Measurements from ENCODE around the gene DHRSX.

The DHRSX gene

GRCh38 chrX:2486476-2487133, 14.2 kb downstream of the DHRSX start:
- no peak overlapping the region for H3K4me3 ChIP-seq (ENCODE audit: low read depth, low read length)
- POLR2A ChIA-PET: no interaction called here
- no peak for TF ChIP-seq ZBTB7A (tag by site-specific recombination; IDR thresholded peaks at IDR 0.05; ENCODE audit: low read depth)
- no peak for TF ChIP-seq EGR2 (tag by site-specific recombination; IDR thresholded peaks at IDR 0.05; ENCODE audit: low read depth)
- TF ChIP-seq ZSCAN4 (tag by site-specific recombination; IDR thresholded peaks at IDR 0.05): no peak
- TF ChIP-seq ZNF157 (tag by site-specific recombination; IDR thresholded peaks at IDR 0.05): no peak
- no peak for TF ChIP-seq ZNF239 (tag by site-specific recombination; IDR thresholded peaks at IDR 0.05)
- TF ChIP-seq ZSCAN30 (tag by site-specific recombination; IDR thresholded peaks at IDR 0.05): no peak
- no peak for TF ChIP-seq ZNF626 (tag by site-specific recombination; IDR thresholded peaks at IDR 0.05)
- TF ChIP-seq ZNF302 (tag by site-specific recombination; IDR thresholded peaks at IDR 0.05; ENCODE audit: low read depth): no peak
- TF ChIP-seq ZNF174 (tag by site-specific recombination; IDR thresholded peaks at IDR 0.05): no peak
- TF ChIP-seq KLF1 (tag by site-specific recombination; IDR thresholded peaks at IDR 0.05): no peak
- no peak for TF ChIP-seq ZNF426 (tag by site-specific recombination; IDR thresholded peaks at IDR 0.05)
- TF ChIP-seq ZNF473 (tag by site-specific recombination; IDR thresholded peaks at IDR 0.05): no peak
- no peak for TF ChIP-seq ZNF449 (tag by site-specific recombination; IDR thresholded peaks at IDR 0.05)
- TF ChIP-seq ZNF214 (tag by site-specific recombination; IDR thresholded peaks at IDR 0.05; ENCODE audit: borderline replicate concordance): no peak
- no peak for TF ChIP-seq ZBTB44 (tag by site-specific recombination; IDR thresholded peaks at IDR 0.05)
- no peak for TF ChIP-seq ZNF549 (tag by site-specific recombination; IDR thresholded peaks at IDR 0.05)
- no peak for TF ChIP-seq REPIN1 (tag by site-specific recombination; IDR thresholded peaks at IDR 0.05; ENCODE audit: low read depth)
- no peak overlapping the region for H3K27ac ChIP-seq (ENCODE audit: extremely low read depth, low read depth, low read length)
- peaks cover 27 to 51% of the 10 kb centered on the region in 2 experiments for H3K36me3 ChIP-seq (ENCODE audit: control insufficient read depth in 2 of 2, insufficient read depth in 1 of 2, low read length in 2 of 2)
- CTCF ChIA-PET: no interaction called here
- no peaks in the 10 kb centered on the region for H3K9me3 ChIP-seq (ENCODE audit: control insufficient read depth, insufficient read depth, low read depth, low read length)
- no peaks in the 10 kb centered on the region for H3K4me1 ChIP-seq (ENCODE audit: control insufficient read depth, insufficient read depth, low read length)

- TF ChIP-seq GLI4 (tag by site-specific recombination; IDR thresholded peaks at IDR 0.05) (no peak), PRDM10 (tag by site-specific recombination; IDR thresholded peaks at IDR 0.05) (0 out of 2 replicates have a peak, but pooled peaks have one; percentile 15), ZNF366 (tag by site-specific recombination; conservative IDR thresholded peaks at IDR 0.05) (peak; percentile 90)
- no peak overlapping the region for H3K4me3 ChIP-seq (ENCODE audit: low read depth, low read length)
- H3K36me3 ChIP-seq (ENCODE audit: control insufficient read depth in 2 of 2, insufficient read depth in 1 of 2, low read length in 2 of 2): peaks cover 27 to 51% of the 10 kb centered on the region in 2 experiments
- POLR2A ChIA-PET: no interaction called here
- no peaks in the 10 kb centered on the region for H3K4me1 ChIP-seq (ENCODE audit: control insufficient read depth, insufficient read depth, low read length)
- CTCF ChIA-PET: no interaction called here
- no peaks in the 10 kb centered on the region for H3K9me3 ChIP-seq (ENCODE audit: control insufficient read depth, insufficient read depth, low read depth, low read length)
- H3K27ac ChIP-seq (ENCODE audit: extremely low read depth, low read depth, low read length): no peak overlapping the region
These were observed 14.9 kb downstream of the DHRSX start for GRCh38 chrX:2485789-2486345.

All from HEK293 (cell line).